Testis (tissue), 3 donors: ENCODE results near the gene RACK1. TPM values are rescaled to one million over a fixed set of nuclear protein-coding genes. Genes with fewer than 3 reads are reported as not detected.

Experiments used
- DNase-seq: peaks from one replicate; pipeline ENCODE4 v3.0.0-alpha.2; 2019
- H3K27ac ChIP-seq, 2 donors: fragments of 200-600 bp; sonication (generic); one replicate each; pipeline ENCODE4 v1.5.1; 2019
- H3K27me3 ChIP-seq: fragments of 200-600 bp; sonication (generic); one replicate; pipeline ENCODE4 v1.5.1; 2019
- H3K36me3 ChIP-seq: fragments of 200-600 bp; sonication (generic); one replicate; pipeline ENCODE4 v1.5.1; 2017; ENCODE audit warnings: low read depth; ENCODE audit errors: missing control alignments
- H3K4me1 ChIP-seq: fragments of 200-600 bp; sonication (generic); one replicate; pipeline ENCODE4 v1.5.1; 2019
- H3K4me3 ChIP-seq, 2 donors: fragments of 200-600 bp; sonication (generic); one replicate each; pipeline ENCODE4 v1.5.1; 2017 to 2019
- H3K9me3 ChIP-seq: fragments of 200-600 bp; sonication (generic); one replicate; pipeline ENCODE4 v1.5.1; 2017
- CTCF ChIP-seq, 3 experiments: fragments of 450-650 bp in 2 of 3; fragments of 200-600 bp in 1 of 3; sonication (generic) in 1 of 3; IDR thresholded peaks; one replicate each; pipeline ENCODE4 v1.5.1; 2016 to 2019; ENCODE audit warnings: antibody characterized with exemption in 3 of 3, mild to moderate bottlenecking in 2 of 3, moderate library complexity in 1 of 3
- POLR2A ChIP-seq: fragments of 450-650 bp; IDR thresholded peaks from one replicate; pipeline ENCODE4 v1.6.1; 2017; ENCODE audit warnings: antibody characterized with exemption, mild to moderate bottlenecking, moderate library complexity
- WGBS, 2 donors: methylation state at CpG; one replicate each; pipeline ENCODE4 v1.1.5; 2018; 5-methylcytosine and 5-hydroxymethylcytosine counted together
- intact Hi-C: fragments of 100-400 bp; cut with DNase I; formaldehyde crosslinking; loops from one replicate; pipeline ENCODE4 v1.15.1; 2023; ENCODE audit warnings: low total_unique reads
- microRNA-seq, 2 donors: library from miRNA; unstranded; fragments of <30 nt; microRNA quantifications; one replicate each; pipeline ENCODE4, GENCODE V29; 2016; ENCODE audit warnings: borderline number of aligned reads in 2 of 2, borderline replicate concordance in 1 of 2
- polyA plus RNA-seq: library from polyadenylated mRNA; stranded (reverse); fragments of 350-450 nt; fragmentation: Illumina TruSeq; extraction: RNeasy Lipid Tissue Mini Kit (QIAGEN cat#74804); gene quantifications from one replicate; pipeline ENCODE4 v1.2.3, GENCODE V29; 2014; ENCODE audit warnings: low read depth, low replicate concordance; ENCODE audit not compliant: insufficient read depth
- small RNA-seq, 2 donors: library from RNA; depleted of rRNA; stranded (forward); fragments of <200 nt; gene quantifications; one replicate each; pipeline ENCODE3, GENCODE V24; 2016
- total RNA-seq, 2 donors: library from RNA; depleted of rRNA; stranded (reverse); fragments of >200 nt; gene quantifications; one replicate each; pipeline ENCODE4 v1.2.3, GENCODE V29; 2016

RACK1 gene
- total and polyA plus RNA-seq, 3 donors from 2014 or later = 777 to 1,606 (median 1,149) TPM

GRCh38 chr5:181188700-181189362 is 54.9 kb downstream of the RACK1 start:
- Histone ChIP-seq H3K9me3 (no peaks in the 10 kb centered on the region), H3K36me3 (no peaks in the 10 kb centered on the region), H3K27ac (peak overlapping the region; percentile 33 to 89), H3K4me1 (peaks cover 6% of the 10 kb centered on the region), H3K27me3 (no peaks in the 10 kb centered on the region), H3K4me3 (peak overlapping the region; percentile 82 to 87)
- WGBS, 2 donors = 0 to 1% methylated on average over 32 to 34 of the region's 35 CpGs
- TF ChIP-seq POLR2A (no peak), CTCF (IDR thresholded peaks at IDR 0.05) (no peak)
- intact Hi-C loops = no loop called here
- peak; percentile 88 for DNase-seq

GRCh38 chr5:181187500-181188213 is 56.0 kb downstream of the RACK1 start:
- peaks cover 4% of the 10 kb centered on the region for H3K4me1 ChIP-seq
- peak overlapping the region; percentile 32 to 89 for H3K27ac ChIP-seq

GRCh38 chr5:181186986-181187499 is 56.7 kb downstream of the RACK1 start:
- no peaks in the 10 kb centered on the region for H3K4me1 ChIP-seq
- intact Hi-C loops = no loop called here
- 28 to 39% methylated on average over 8 of the region's 8 CpGs for WGBS, 2 donors
- H3K27ac ChIP-seq = no peak overlapping the region
- peak overlapping the region in 1 of 2 donors; percentile 82 for H3K4me3 ChIP-seq
- no peak for TF ChIP-seq POLR2A
- TF ChIP-seq CTCF (IDR thresholded peaks at IDR 0.05) = no peak
- H3K27me3 ChIP-seq = no peaks in the 10 kb centered on the region
- no peaks in the 10 kb centered on the region for H3K9me3 ChIP-seq
- no peak for DNase-seq
- H3K36me3 ChIP-seq = no peaks in the 10 kb centered on the region

More at GRCh38 chr5:181187500-181188213, 56.0 kb downstream of the RACK1 start:
- Histone ChIP-seq H3K27me3 (no peaks in the 10 kb centered on the region), H3K4me3 (peak overlapping the region; percentile 82 to 87), H3K36me3 (no peaks in the 10 kb centered on the region), H3K9me3 (no peaks in the 10 kb centered on the region)
- 0 to 2% methylated on average over 34 to 37 of the region's 37 CpGs for WGBS, 2 donors
- intact Hi-C loops = no loop called here
- DNase-seq = peak; percentile 83
- TF ChIP-seq POLR2A = no peak
- no peak for TF ChIP-seq CTCF (IDR thresholded peaks at IDR 0.05)

Small RNAs within 50 kb of the gene (microRNA-seq; reads per million reads assigned to microRNA genes)
- gene MIR4638 = 0 to 0.69 reads per million in 2 donors

Small RNAs within 50 kb of the gene (small RNA-seq; reads per million reads assigned to genes)
- gene MIR4638 = 0 reads per million in 2 donors
- 0 reads per million in 2 donors for gene SNORD95
- gene SNORD96A = 0 reads per million in 2 donors

Other genes with a start within 250 kb of the RACK1 start
- gene BTNL9, start 203.6 kb downstream of the RACK1 start, total RNA-seq = 10 to 100 TPM; 19.0 to 28.4 TPM
- 8.9 TPM for gene BTNL9, start 203.6 kb downstream of the RACK1 start, polyA plus RNA-seq
- not detected for gene OR2V1, start 112.7 kb downstream of the RACK1 start, total RNA-seq
- not detected for gene OR2V1, start 112.7 kb downstream of the RACK1 start, polyA plus RNA-seq
- gene OR2V2, start 96.3 kb downstream of the RACK1 start, total RNA-seq = not detected
- gene OR2V2, start 96.3 kb downstream of the RACK1 start, polyA plus RNA-seq = not detected
- under 1 TPM; 0.43 to 0.87 TPM for gene TRIM7, start 38.7 kb downstream of the RACK1 start, total RNA-seq
- 0.47 TPM for gene TRIM7, start 38.7 kb downstream of the RACK1 start, polyA plus RNA-seq
- 10 to 100 TPM; 39.6 to 53.1 TPM for gene TRIM41, start 20.6 kb downstream of the RACK1 start, total RNA-seq
- 61.5 TPM for gene TRIM41, start 20.6 kb downstream of the RACK1 start, polyA plus RNA-seq
- 10 to 100 TPM; 28.4 to 32.8 TPM for gene TRIM52, start 17.2 kb upstream of the RACK1 start, total RNA-seq
- gene TRIM52, start 17.2 kb upstream of the RACK1 start, polyA plus RNA-seq = 19.3 TPM
- 1 to 10 TPM in 1 of 2 donors, under 1 TPM in 1; 0.93 to 4.3 TPM for gene OR4F3, start 123.4 kb upstream of the RACK1 start, total RNA-seq
- not detected for gene OR4F3, start 123.4 kb upstream of the RACK1 start, polyA plus RNA-seq